Neuronal stem cell (in vitro differentiated cells): ENCODE results near the gene ZNF570.

Experiments
- DNase-seq: peaks from one replicate; pipeline ENCODE4 v3.0.0-alpha.2; 2013; ENCODE audit warnings: low spot score
- H2AFZ ChIP-seq: one replicate; pipeline ENCODE4 v1.6.1; 2013; ENCODE audit warnings: mild to moderate bottlenecking, low read length, inconsistent platforms
- H2AK5ac ChIP-seq: 2 replicates; pipeline ENCODE4 v1.6.1; 2013; ENCODE audit warnings: low read depth, mild to moderate bottlenecking, inconsistent platforms, low read length, moderate library complexity, mixed read lengths
- H2BK120ac ChIP-seq: 2 replicates; pipeline ENCODE4 v1.6.1; 2013; ENCODE audit warnings: low read depth, mild to moderate bottlenecking, inconsistent platforms, low read length, moderate library complexity, mixed read lengths
- H2BK12ac ChIP-seq: one replicate; pipeline ENCODE4 v1.6.1; 2013; ENCODE audit warnings: low read length, inconsistent platforms
- H2BK15ac ChIP-seq: 2 replicates; pipeline ENCODE4 v1.6.1; 2013; ENCODE audit warnings: mild to moderate bottlenecking, low read length, inconsistent platforms, mixed read lengths
- H2BK5ac ChIP-seq: one replicate; pipeline ENCODE4 v1.6.1; 2013; ENCODE audit warnings: inconsistent platforms, mild to moderate bottlenecking, low read length, moderate library complexity
- H3K14ac ChIP-seq: one replicate; pipeline ENCODE4 v1.6.1; 2013; ENCODE audit warnings: low read length, inconsistent platforms
- H3K18ac ChIP-seq: 2 replicates; pipeline ENCODE4 v1.6.1; 2013; ENCODE audit warnings: low read length, inconsistent platforms
- H3K23ac ChIP-seq: 2 replicates; pipeline ENCODE4 v1.6.1; 2013; ENCODE audit warnings: low read depth, mild to moderate bottlenecking, mixed read lengths, low read length, inconsistent platforms; ENCODE audit not compliant: poor library complexity
- H3K27ac ChIP-seq: replicated peaks from 3 replicates; pipeline ENCODE4 v1.5.1; 2013; ENCODE audit warnings: low read length, inconsistent platforms
- H3K27me3 ChIP-seq, 3 experiments: 2 replicates each; pipeline ENCODE4 v1.6.1; 2013; ENCODE audit warnings: low read length in 3 of 3, mild to moderate bottlenecking in 2 of 3, inconsistent platforms in 1 of 3, low read depth in 1 of 3, mixed read lengths in 1 of 3, moderate library complexity in 1 of 3; ENCODE audit not compliant: control insufficient read depth in 3 of 3, insufficient read depth in 3 of 3
- H3K36me3 ChIP-seq, 2 donors: replicated peaks in 1 of 2; 2 replicates each; pipeline ENCODE4 v1.6.1; 2013; ENCODE audit warnings: low read length in 2 of 2; ENCODE audit not compliant: control insufficient read depth in 2 of 2, insufficient read depth in 2 of 2
- H3K4ac ChIP-seq: 2 replicates; pipeline ENCODE4 v1.6.1; 2013; ENCODE audit warnings: inconsistent platforms, mild to moderate bottlenecking, low read length, moderate library complexity
- H3K4me1 ChIP-seq, 2 donors: 1 replicate in 1 of 2; 2 replicates in 1 of 2; pipeline ENCODE4 v1.6.1; 2013; ENCODE audit warnings: low read length in 2 of 2, low read depth in 1 of 2; ENCODE audit not compliant: control insufficient read depth in 2 of 2, insufficient read depth in 1 of 2
- H3K4me2 ChIP-seq: one replicate; pipeline ENCODE4 v1.6.1; 2013; ENCODE audit warnings: mild to moderate bottlenecking, low read length, inconsistent platforms; ENCODE audit not compliant: insufficient read depth, poor library complexity, severe bottlenecking
- H3K4me3 ChIP-seq, 2 donors: 2 replicates each; pipeline ENCODE4 v1.5.1; 2013; ENCODE audit warnings: low read length in 2 of 2, mild to moderate bottlenecking in 2 of 2, inconsistent platforms in 1 of 2, moderate library complexity in 1 of 2
- H3K79me1 ChIP-seq: one replicate; pipeline ENCODE4 v1.6.1; 2013; ENCODE audit warnings: low read depth, mild to moderate bottlenecking, inconsistent platforms, low read length, moderate library complexity
- H3K9ac ChIP-seq: one replicate; pipeline ENCODE4 v1.6.1; 2013; ENCODE audit warnings: mild to moderate bottlenecking, low read depth, low read length, inconsistent platforms; ENCODE audit not compliant: poor library complexity
- H3K9me3 ChIP-seq, 2 donors: replicated peaks in 1 of 2; 2 replicates each; pipeline versions ENCODE3 to v1.6.1; 2013; ENCODE audit warnings: low read length in 2 of 2, mild to moderate bottlenecking in 2 of 2, inconsistent platforms in 1 of 2, low read depth in 1 of 2, mixed read lengths in 1 of 2, moderate library complexity in 1 of 2; ENCODE audit not compliant: control insufficient read depth in 2 of 2, insufficient read depth in 1 of 2
- H4K8ac ChIP-seq: one replicate; pipeline ENCODE4 v1.6.1; 2013; ENCODE audit warnings: low read depth, mild to moderate bottlenecking, inconsistent platforms, low read length, moderate library complexity
- H4K91ac ChIP-seq: one replicate; pipeline ENCODE4 v1.6.1; 2013; ENCODE audit warnings: low read length, low read depth, mild to moderate bottlenecking, inconsistent platforms; ENCODE audit not compliant: poor library complexity
- WGBS, 2 donors: extraction: QIAGEN DNeasy Blood & Tissue Kit; methylation state at CpG; one replicate each; pipeline ENCODE4 v1.1.7; 2013; ENCODE audit warnings: missing lambda C conversion rate in 2 of 2, mixed read lengths in 1 of 2; ENCODE audit not compliant: insufficient read length in 2 of 2, insufficient replicate concordance in 1 of 2; ENCODE audit errors: extremely low coverage in 2 of 2; 5-methylcytosine and 5-hydroxymethylcytosine counted together

ZNF570 gene

GRCh38 chr19:37484406-37485168 is 15.4 kb downstream of the ZNF570 start:
- no peak overlapping the region for H4K8ac ChIP-seq
- H4K91ac ChIP-seq, result no peak overlapping the region
- H2BK5ac ChIP-seq, result no peak overlapping the region
- no peak overlapping the region for H3K4ac ChIP-seq
- WGBS, 2 donors, result no CpG with 5 or more reads among the region's 8 CpGs
- no peak overlapping the region for H3K14ac ChIP-seq
- H3K4me3 ChIP-seq, result no peak overlapping the region
- no peak overlapping the region for H3K23ac ChIP-seq
- H2BK15ac ChIP-seq, result no peak overlapping the region
- no peak overlapping the region for H2AFZ ChIP-seq
- no peak overlapping the region for H3K27ac ChIP-seq
- no peak overlapping the region for H2BK12ac ChIP-seq
- no peak overlapping the region for H2BK120ac ChIP-seq
- H3K36me3 ChIP-seq, result peaks cover 15 to 53% of the 10 kb centered on the region in 2 donors
- no peak overlapping the region for H3K9ac ChIP-seq
- no peak overlapping the region for H3K18ac ChIP-seq
- H3K4me1 ChIP-seq, result no peaks in the 10 kb centered on the region
- no peak for DNase-seq
- no peak overlapping the region for H3K4me2 ChIP-seq
- peaks cover 0 to 2% (median 0%) of the 10 kb centered on the region in 3 experiments for H3K27me3 ChIP-seq
- peaks cover 27 to 88% of the 10 kb centered on the region in 2 donors for H3K9me3 ChIP-seq
- no peaks in the 10 kb centered on the region for H3K79me1 ChIP-seq
- H2AK5ac ChIP-seq, result no peak overlapping the region

GRCh38 chr19:37492213-37492612 is 23.1 kb downstream of the ZNF570 start:
- Histone ChIP-seq H4K91ac (no peak overlapping the region), H3K4me1 (no peaks in the 10 kb centered on the region), H3K4ac (no peak overlapping the region), H2BK12ac (no peak overlapping the region), H2BK5ac (no peak overlapping the region), H3K27ac (no peak overlapping the region), H3K9me3 (peaks cover 7 to 36% of the 10 kb centered on the region in 2 donors), H3K14ac (no peak overlapping the region), H2BK15ac (no peak overlapping the region), H3K4me2 (no peak overlapping the region), H3K79me1 (no peaks in the 10 kb centered on the region), H3K4me3 (no peak overlapping the region), H4K8ac (no peak overlapping the region), H3K27me3 (no peaks in the 10 kb centered on the region), H3K18ac (no peak overlapping the region), H3K23ac (no peak overlapping the region), H2BK120ac (no peak overlapping the region), H3K36me3 (no peaks in the 10 kb centered on the region), H3K9ac (no peak overlapping the region), H2AK5ac (no peak overlapping the region), H2AFZ (no peak overlapping the region)
- no peak for DNase-seq
- no CpG with 5 or more reads among the region's 3 CpGs for WGBS, 2 donors

- Histone ChIP-seq H2BK5ac (peak overlapping the region; percentile 25), H3K79me1 (no peaks in the 10 kb centered on the region), H3K4ac (no peak overlapping the region), H4K91ac (no peak overlapping the region), H3K9me3 (peaks cover 6 to 52% of the 10 kb centered on the region in 2 donors), H3K27ac (peak overlapping the region; percentile 88), H2AK5ac (no peak overlapping the region), H2BK15ac (no peak overlapping the region), H3K4me2 (peak overlapping the region; percentile 64), H3K4me1 (peaks cover 0 to 5% of the 10 kb centered on the region in 2 donors), H3K23ac (no peak overlapping the region), H3K4me3 (peak overlapping the region; percentile 59 to 87), H3K14ac (no peak overlapping the region), H4K8ac (no peak overlapping the region), H3K9ac (peak overlapping the region; percentile 52), H2AFZ (peak overlapping the region; percentile 91), H3K36me3 (peaks cover 1 to 30% of the 10 kb centered on the region in 2 donors), H3K18ac (peak overlapping the region; percentile 84), H3K27me3 (no peaks in the 10 kb centered on the region), H2BK12ac (no peak overlapping the region), H2BK120ac (no peak overlapping the region)
- no CpG with 5 or more reads among the region's 12 CpGs for WGBS, 2 donors
- no peak for DNase-seq
These were observed 36.8 kb downstream of the ZNF570 start for GRCh38 chr19:37505958-37506386.

DNA sequence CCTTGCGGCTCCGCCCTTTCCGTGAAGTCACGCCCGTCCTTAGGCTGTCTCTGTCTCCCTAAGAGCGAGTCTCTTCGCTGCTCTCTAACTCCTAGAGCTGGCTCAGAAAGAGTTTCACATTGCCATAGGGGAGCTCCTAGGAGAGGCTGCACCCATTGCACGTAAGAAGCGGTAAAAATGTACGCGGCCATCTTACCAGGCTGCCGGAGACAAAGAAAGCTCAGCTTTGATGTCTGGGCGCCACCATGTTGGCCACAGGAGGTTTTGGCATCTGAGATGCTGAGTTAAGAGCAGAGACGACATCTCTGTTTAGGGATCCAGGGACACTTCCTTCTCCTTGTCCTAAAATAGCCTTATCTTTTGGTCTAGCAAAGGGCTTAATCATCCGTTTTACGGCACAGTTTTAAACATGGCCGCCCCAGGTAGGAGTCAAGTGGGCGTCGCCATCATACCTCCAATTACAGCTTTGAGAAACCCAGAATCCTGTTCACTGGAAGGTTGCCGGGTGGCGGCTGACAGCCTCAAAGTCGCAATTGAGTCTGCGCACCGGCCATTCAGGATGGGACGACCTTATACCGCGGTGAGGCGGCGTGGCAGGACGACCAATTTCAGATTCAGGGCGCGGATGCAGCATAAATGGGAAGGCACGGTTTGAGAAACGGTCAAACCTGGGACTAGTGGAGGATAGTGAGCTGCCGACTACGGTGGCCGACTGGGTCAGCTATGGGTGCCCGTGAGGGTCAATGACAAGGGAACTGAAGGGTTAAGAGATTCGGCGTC is 37.4 kb downstream of the ZNF570 start, which contains the start of gene ZNF793:
TSS of gene ZNF793 (plus strand) at position 553 of the 780 bp plus-strand sequence. CDS start 16,501 bp downstream, outside the sequence.
- no peak within 1 kb of the TSS for H4K8ac ChIP-seq
- WGBS, 2 donors, result no CpG with 5 or more reads among the region's 40 CpGs

More for the DNA sequence above, 37.4 kb downstream of the ZNF570 start, which contains the start of gene ZNF793:
- H2BK12ac ChIP-seq, result no peak within 1 kb of the TSS
- H3K4me2 ChIP-seq, result peak within 1 kb of the TSS; percentile 64
- peak within 1 kb of the TSS; percentile 91 for H2AFZ ChIP-seq
- no peak within 1 kb of the TSS for H3K23ac ChIP-seq
- peak within 1 kb of the TSS; percentile 25 for H2BK5ac ChIP-seq
- no peak within 1 kb of the TSS for H3K14ac ChIP-seq
- peaks cover 4 to 36% of the 10 kb centered on the region in 2 donors for H3K36me3 ChIP-seq
- no peak within 1 kb of the TSS for H4K91ac ChIP-seq
- H3K18ac ChIP-seq, result peak within 1 kb of the TSS; percentile 88
- peaks cover 0 to 5% of the 10 kb centered on the region in 2 donors for H3K4me1 ChIP-seq
- H3K9me3 ChIP-seq, result peaks cover 4 to 52% of the 10 kb centered on the region in 2 donors
- peak within 1 kb of the TSS; percentile 85 for H3K9ac ChIP-seq
- no peaks in the 10 kb centered on the region for H3K79me1 ChIP-seq
- H3K4ac ChIP-seq, result no peak within 1 kb of the TSS
- peak within 1 kb of the TSS; percentile 59 to 87 for H3K4me3 ChIP-seq
- H3K27ac ChIP-seq, result peak within 1 kb of the TSS; percentile 88
- peak; percentile 74 for DNase-seq
- H2BK15ac ChIP-seq, result no peak within 1 kb of the TSS
- H2BK120ac ChIP-seq, result no peak within 1 kb of the TSS
- H2AK5ac ChIP-seq, result no peak within 1 kb of the TSS
- no peaks in the 10 kb centered on the region for H3K27me3 ChIP-seq
